Measurements from ENCODE around the gene CATSPER3. TPM values are rescaled to one million over a fixed set of nuclear protein-coding genes. Genes with fewer than 3 reads are reported as not detected.
A peak's percentile ranks its signal among the peaks of the same experiment; 100 is the strongest.

CATSPER3 gene
- total RNA-seq, 1 experiment from 2014 or later = 0.50 TPM

- Histone ChIP-seq H2AK5ac (ENCODE audit: insufficient read length, low read length) (no peak overlapping the region), H3K23me2 (ENCODE audit: insufficient read length, low read depth, low read length, poor library complexity, severe bottlenecking) (peaks cover 6% of the 10 kb centered on the region), H3K14ac (ENCODE audit: insufficient read depth, low read length) (no peak overlapping the region), H3K4me1 (ENCODE audit: insufficient read depth, low read length) (no peaks in the 10 kb centered on the region), H3K9me3 (ENCODE audit: control insufficient read depth, low read depth, low read length) (no peaks in the 10 kb centered on the region), H3K4me2 (ENCODE audit: insufficient read depth, insufficient read length, low read length) (peak overlapping the region; percentile 39), H3K79me2 (ENCODE audit: insufficient read depth, low read length) (no peaks in the 10 kb centered on the region), H2BK5ac (ENCODE audit: insufficient read length, low read length) (no peak overlapping the region), H4K5ac (ENCODE audit: insufficient read length, low read depth, low read length) (no peak overlapping the region), H3K4ac (ENCODE audit: low read depth, low read length) (no peak overlapping the region), H3K27me3 (ENCODE audit: insufficient read depth, low read length) (peaks cover 93% of the 10 kb centered on the region), H2BK120ac (ENCODE audit: low read depth, low read length, poor library complexity, severe bottlenecking) (no peak overlapping the region), H4K20me1 (ENCODE audit: control insufficient read depth, insufficient read depth, insufficient read length) (no peaks in the 10 kb centered on the region), H2BK12ac (ENCODE audit: insufficient read length, low read depth, low read length) (no peak overlapping the region), H3T11ph (ENCODE audit: low read length) (no peak overlapping the region), H2BK15ac (ENCODE audit: low read depth, low read length) (no peak overlapping the region), H2AFZ (ENCODE audit: low read length) (no peak overlapping the region), H3K23ac (ENCODE audit: insufficient read length, low read depth, low read length) (no peak overlapping the region), H2BK20ac (ENCODE audit: low read depth, low read length, poor library complexity, severe bottlenecking) (no peak overlapping the region), H3K9ac (ENCODE audit: extremely low read depth, insufficient read length, low read length) (no peak overlapping the region), H4K91ac (ENCODE audit: insufficient read length, low read depth, low read length) (no peak overlapping the region), H3K79me1 (ENCODE audit: insufficient read depth, low read depth, low read length, poor library complexity, severe bottlenecking) (no peaks in the 10 kb centered on the region), H3K27ac (ENCODE audit: insufficient read length, low read depth, low read length) (no peak overlapping the region), H3K18ac (ENCODE audit: insufficient read length, low read depth, low read length) (no peak overlapping the region), H3K56ac (ENCODE audit: insufficient read length, low read depth, low read length) (no peak overlapping the region), H4K8ac (replicated peaks; ENCODE audit: insufficient read length, low read depth, low read length) (no peak overlapping the region)
- TF ChIP-seq, protein P1, sequence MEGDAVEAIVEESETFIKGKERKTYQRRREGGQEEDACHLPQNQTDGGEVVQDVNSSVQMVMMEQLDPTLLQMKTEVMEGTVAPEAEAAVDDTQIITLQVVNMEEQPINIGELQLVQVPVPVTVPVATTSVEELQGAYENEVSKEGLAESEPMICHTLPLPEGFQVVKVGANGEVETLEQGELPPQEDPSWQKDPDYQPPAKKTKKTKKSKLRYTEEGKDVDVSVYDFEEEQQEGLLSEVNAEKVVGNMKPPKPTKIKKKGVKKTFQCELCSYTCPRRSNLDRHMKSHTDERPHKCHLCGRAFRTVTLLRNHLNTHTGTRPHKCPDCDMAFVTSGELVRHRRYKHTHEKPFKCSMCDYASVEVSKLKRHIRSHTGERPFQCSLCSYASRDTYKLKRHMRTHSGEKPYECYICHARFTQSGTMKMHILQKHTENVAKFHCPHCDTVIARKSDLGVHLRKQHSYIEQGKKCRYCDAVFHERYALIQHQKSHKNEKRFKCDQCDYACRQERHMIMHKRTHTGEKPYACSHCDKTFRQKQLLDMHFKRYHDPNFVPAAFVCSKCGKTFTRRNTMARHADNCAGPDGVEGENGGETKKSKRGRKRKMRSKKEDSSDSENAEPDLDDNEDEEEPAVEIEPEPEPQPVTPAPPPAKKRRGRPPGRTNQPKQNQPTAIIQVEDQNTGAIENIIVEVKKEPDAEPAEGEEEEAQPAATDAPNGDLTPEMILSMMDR (conservative IDR thresholded peaks at IDR 0.05) = no peak
- peak; percentile 66 for DNase-seq
- no CpG with 5 or more reads among the region's 65 CpGs for WGBS (ENCODE audit: extremely low coverage, insufficient read length, low lambda C conversion rate)
- H3K4me1 Mint-ChIP-seq = peaks cover 13 to 33% of the 10 kb centered on the region in 2 experiments
- no peak overlapping the region for H3K27ac Mint-ChIP-seq
- H3K4me3 Mint-ChIP-seq = peak overlapping the region; percentile 55 to 86
- H3K36me3 Mint-ChIP-seq (ENCODE audit: insufficient read depth in 1 of 3, low read depth in 3 of 3) = no peaks in the 10 kb centered on the region; a peak in 1 of 7 replicates
- H3K9me3 Mint-ChIP-seq = peaks cover 0 to 7% of the 10 kb centered on the region in 2 experiments; a peak in 3 of 5 replicates
- H3K27me3 Mint-ChIP-seq (ENCODE audit: low read depth) = peaks cover 94% of the 10 kb centered on the region
Observed at GRCh38 chr5:135034236-135034962, 66.7 kb downstream of the CATSPER3 start.

Measured in H9 (cell line).